Nephron progenitor cell (in vitro differentiated cells): ENCODE results near the gene CDC42EP1.
A peak's percentile ranks its signal among the peaks of the same experiment; 100 is the strongest.
"Not testable (repeated sequence)": the region's sequence is repeated elsewhere in the genome, so short reads cannot be mapped to it uniquely, and the experiment has no call there.

Experiments
- DNase-seq: peaks from one replicate; pipeline ENCODE4 v3.0.0; 2021
- H3K27ac Mint-ChIP-seq: 2 replicates; pipeline ENCODE4 v1.8.0; 2021; ENCODE audit warnings: mild to moderate bottlenecking, moderate library complexity, mixed read lengths
- H3K27me3 Mint-ChIP-seq: 2 replicates; pipeline ENCODE4 v1.8.0; 2021; ENCODE audit warnings: mild to moderate bottlenecking, low read depth, mixed read lengths; ENCODE audit not compliant: poor library complexity
- H3K36me3 Mint-ChIP-seq: 2 replicates; pipeline ENCODE4 v1.8.0; 2021; ENCODE audit warnings: low read depth, mixed read lengths
- H3K4me1 Mint-ChIP-seq: 2 replicates; pipeline ENCODE4 v1.8.0; 2021; ENCODE audit warnings: mixed read lengths
- H3K4me3 Mint-ChIP-seq: 2 replicates; pipeline ENCODE4 v1.8.0; 2021; ENCODE audit warnings: mild to moderate bottlenecking, moderate library complexity, mixed read lengths
- H3K9me3 Mint-ChIP-seq: 2 replicates; pipeline ENCODE4 v1.8.0; 2021; ENCODE audit warnings: mild to moderate bottlenecking, moderate library complexity, mixed read lengths
- TF ChIP-seq, protein P1 (sequence below): fragments of 200-600 bp; sonication (generic); IDR thresholded peaks from 2 replicates; pipeline ENCODE4 v1.5.0; 2021; ENCODE audit warnings: antibody characterized with exemption

The CDC42EP1 gene

DNA sequence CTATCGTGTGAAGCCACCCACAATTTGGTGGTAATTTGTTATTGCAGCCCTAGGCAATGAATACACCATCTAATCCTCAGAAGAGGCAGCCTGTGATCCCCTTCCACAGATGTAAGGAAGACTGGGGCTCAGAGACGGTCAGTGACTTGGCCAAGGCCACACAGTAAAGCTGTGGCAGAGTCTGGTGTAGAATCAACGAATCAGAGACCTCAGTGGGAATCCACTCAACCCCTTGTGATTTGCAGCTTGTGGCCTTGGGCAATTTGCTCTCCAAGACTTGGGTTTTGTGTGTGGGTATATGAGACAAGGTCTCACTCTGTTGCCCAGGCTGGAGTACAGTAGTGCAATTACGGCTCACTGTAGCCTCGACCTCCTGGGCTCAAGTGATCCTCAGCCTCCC lies 17.7 kb downstream of the CDC42EP1 start:
- TF ChIP-seq, protein P1, sequence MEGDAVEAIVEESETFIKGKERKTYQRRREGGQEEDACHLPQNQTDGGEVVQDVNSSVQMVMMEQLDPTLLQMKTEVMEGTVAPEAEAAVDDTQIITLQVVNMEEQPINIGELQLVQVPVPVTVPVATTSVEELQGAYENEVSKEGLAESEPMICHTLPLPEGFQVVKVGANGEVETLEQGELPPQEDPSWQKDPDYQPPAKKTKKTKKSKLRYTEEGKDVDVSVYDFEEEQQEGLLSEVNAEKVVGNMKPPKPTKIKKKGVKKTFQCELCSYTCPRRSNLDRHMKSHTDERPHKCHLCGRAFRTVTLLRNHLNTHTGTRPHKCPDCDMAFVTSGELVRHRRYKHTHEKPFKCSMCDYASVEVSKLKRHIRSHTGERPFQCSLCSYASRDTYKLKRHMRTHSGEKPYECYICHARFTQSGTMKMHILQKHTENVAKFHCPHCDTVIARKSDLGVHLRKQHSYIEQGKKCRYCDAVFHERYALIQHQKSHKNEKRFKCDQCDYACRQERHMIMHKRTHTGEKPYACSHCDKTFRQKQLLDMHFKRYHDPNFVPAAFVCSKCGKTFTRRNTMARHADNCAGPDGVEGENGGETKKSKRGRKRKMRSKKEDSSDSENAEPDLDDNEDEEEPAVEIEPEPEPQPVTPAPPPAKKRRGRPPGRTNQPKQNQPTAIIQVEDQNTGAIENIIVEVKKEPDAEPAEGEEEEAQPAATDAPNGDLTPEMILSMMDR = no peak
- Mint-ChIP-seq H3K4me1 (peaks cover 13% of the 10 kb centered on the region), H3K27ac (no peak overlapping the region), H3K36me3 (no peaks in the 10 kb centered on the region), H3K4me3 (no peak overlapping the region), H3K27me3 (peaks cover 26% of the 10 kb centered on the region), H3K9me3 (no peaks in the 10 kb centered on the region)
- no peak for DNase-seq

DNA sequence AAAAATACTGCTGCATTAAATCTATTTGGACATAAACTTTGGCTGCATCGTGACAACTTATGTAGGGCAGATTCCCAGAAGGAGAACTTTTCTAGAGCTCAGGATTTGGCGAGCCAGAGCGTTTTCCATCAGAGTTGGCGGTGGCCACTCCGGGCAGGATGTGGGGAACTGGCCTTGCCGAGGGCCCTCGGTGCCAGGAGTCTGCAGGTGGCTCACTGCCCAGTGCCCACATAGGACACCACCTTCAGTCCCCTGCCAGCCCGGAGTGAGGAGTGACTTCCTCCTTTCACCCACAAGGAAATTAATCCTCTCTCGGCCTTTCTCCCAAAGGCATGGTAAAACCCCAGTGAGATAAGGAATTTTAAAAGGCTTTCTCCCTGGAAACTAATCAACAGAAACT lies 21.2 kb downstream of the CDC42EP1 start:
- no peaks in the 10 kb centered on the region for H3K36me3 Mint-ChIP-seq
- no peak for DNase-seq
- TF ChIP-seq, protein P1 = no peak
- no peak overlapping the region for H3K27ac Mint-ChIP-seq
- peaks cover 27% of the 10 kb centered on the region for H3K27me3 Mint-ChIP-seq
- H3K4me1 Mint-ChIP-seq = peaks cover 19% of the 10 kb centered on the region
- H3K9me3 Mint-ChIP-seq = no peaks in the 10 kb centered on the region
- H3K4me3 Mint-ChIP-seq = no peak overlapping the region

DNA sequence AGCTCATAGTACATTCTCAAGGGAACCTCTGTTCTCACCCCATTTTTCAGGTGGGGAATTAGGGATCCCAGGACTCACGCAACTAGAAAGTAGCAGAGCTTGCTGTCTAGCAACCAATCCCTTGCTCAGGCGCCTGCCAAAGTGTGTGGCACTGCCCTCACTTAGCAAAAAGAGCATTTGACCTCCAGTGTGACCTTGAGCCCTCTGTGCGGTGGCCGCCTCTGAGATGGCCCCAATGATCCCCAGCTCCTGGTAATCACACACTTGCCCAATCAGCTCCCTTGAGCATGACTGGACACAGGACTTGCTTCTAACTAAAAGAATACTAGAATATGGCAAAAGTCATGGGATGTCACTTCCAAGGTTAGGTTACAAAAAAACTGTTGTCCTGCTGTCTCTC lies 22.2 kb downstream of the CDC42EP1 start:
- DNase-seq = no peak
- Mint-ChIP-seq H3K4me3 (no peak overlapping the region), H3K27me3 (peaks cover 26% of the 10 kb centered on the region), H3K9me3 (no peaks in the 10 kb centered on the region), H3K27ac (no peak overlapping the region), H3K4me1 (peaks cover 19% of the 10 kb centered on the region), H3K36me3 (no peaks in the 10 kb centered on the region)
- TF ChIP-seq, protein P1 = no peak

GRCh38 chr22:37588546-37589215 lies 28.4 kb downstream of the CDC42EP1 start:
- Mint-ChIP-seq H3K4me1 (peaks cover 32% of the 10 kb centered on the region), H3K4me3 (no peak overlapping the region), H3K9me3 (no peaks in the 10 kb centered on the region), H3K36me3 (no peaks in the 10 kb centered on the region), H3K27me3 (peaks cover 24% of the 10 kb centered on the region), H3K27ac (peak overlapping the region; percentile 45)
- TF ChIP-seq, protein P1 = no peak
- DNase-seq = no peak

DNA sequence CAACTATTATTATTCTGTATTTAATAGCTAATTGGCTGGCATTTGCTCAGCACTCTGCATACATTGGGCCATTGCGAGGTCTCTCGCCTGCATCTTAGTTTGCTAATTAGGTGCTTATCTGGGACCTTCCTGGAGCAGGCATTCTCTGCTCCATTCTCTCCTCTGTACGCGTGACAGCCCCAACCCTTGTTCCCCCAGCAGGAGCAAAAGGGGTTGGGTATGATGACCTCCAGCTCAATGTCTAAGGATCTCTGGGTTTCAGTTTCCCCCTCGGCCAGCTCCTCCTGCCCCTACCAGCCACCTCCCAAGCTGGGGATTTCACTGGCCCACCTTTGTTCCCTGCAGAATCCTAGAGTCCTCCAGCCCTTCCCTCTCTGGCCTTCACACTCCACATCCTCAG lies 29.4 kb downstream of the CDC42EP1 start:
- TF ChIP-seq, protein P1 = no peak
- Mint-ChIP-seq H3K27me3 (peaks cover 29% of the 10 kb centered on the region), H3K4me3 (no peak overlapping the region), H3K9me3 (no peaks in the 10 kb centered on the region), H3K27ac (no peak overlapping the region), H3K4me1 (peaks cover 32% of the 10 kb centered on the region), H3K36me3 (no peaks in the 10 kb centered on the region)
- DNase-seq = no peak

DNA sequence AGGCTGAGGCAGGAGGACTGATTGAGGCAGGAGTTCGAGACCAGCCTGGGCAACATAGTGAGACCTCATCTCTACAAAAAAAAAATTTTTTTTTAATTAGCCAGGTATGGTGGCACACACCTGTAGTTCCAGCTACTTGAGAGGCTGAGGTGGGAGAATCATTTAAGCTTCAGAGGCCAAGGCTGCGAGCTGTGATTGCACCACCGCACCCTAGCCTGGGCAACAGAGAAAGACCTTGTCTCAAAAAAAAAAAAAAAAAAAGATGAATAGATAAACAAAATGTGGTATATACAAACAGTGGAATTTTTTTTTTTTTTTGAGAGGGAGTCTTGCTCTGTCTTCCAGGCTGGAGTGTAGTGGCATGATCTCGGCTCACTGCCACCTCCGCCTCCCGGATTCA lies 30.8 kb downstream of the CDC42EP1 start:
- not testable (repeated sequence) for H3K9me3 Mint-ChIP-seq

More for the DNA sequence above, 30.8 kb downstream of the CDC42EP1 start:
- not testable (repeated sequence) for H3K36me3 Mint-ChIP-seq, H3K4me3 Mint-ChIP-seq, H3K27ac Mint-ChIP-seq, DNase-seq
- Mint-ChIP-seq H3K27me3 (peaks cover 33% of the 10 kb centered on the region), H3K4me1 (peaks cover 26% of the 10 kb centered on the region)
